Gastrocnemius medialis (tissue), 4 donors: ENCODE measurements around the gene LRRC75A.

Source experiments
- POLR2A ChIP-seq, 2 donors: fragments of 450-650 bp; IDR thresholded peaks; one replicate each; pipeline ENCODE4 v1.6.1; 2017; ENCODE audit warnings: antibody characterized with exemption in 2 of 2, mild to moderate bottlenecking in 2 of 2, moderate library complexity in 2 of 2
- TF ChIP-seq, protein P1 (sequence below), 5 experiments: fragments of 450-650 bp in 3 of 5; fragments of 200-600 bp in 2 of 5; sonication (generic) in 2 of 5; IDR thresholded peaks in 4 of 5; conservative IDR thresholded peaks in 1 of 5; 1 replicate in 4 of 5; 2 replicates in 1 of 5; pipeline ENCODE4 v1.5.1; 2016 to 2019; ENCODE audit warnings: antibody characterized with exemption in 5 of 5, mild to moderate bottlenecking in 3 of 5, moderate library complexity in 3 of 5

DNA sequence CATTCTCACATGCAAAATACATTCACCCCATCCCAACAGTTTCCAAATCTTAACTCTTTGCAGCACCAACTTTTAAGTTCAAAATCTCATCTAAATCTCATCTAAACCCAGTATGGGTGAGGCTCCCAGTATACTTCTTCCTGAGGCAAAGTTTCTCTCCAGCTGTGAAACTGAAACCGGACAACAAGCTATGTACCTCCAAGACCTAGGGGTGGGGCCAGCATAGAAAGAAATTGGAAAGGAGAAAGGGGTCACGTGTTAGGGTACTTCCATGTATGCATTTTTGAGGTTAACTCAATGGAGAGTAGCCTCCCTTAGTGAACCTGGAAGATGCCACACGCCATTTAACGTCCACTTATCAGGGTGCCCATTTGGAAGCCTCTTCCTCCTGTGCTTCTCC is 23.9 kb upstream of the LRRC75A start:
- no peak for TF ChIP-seq POLR2A (IDR thresholded peaks at IDR 0.05)
- TF ChIP-seq, protein P1, sequence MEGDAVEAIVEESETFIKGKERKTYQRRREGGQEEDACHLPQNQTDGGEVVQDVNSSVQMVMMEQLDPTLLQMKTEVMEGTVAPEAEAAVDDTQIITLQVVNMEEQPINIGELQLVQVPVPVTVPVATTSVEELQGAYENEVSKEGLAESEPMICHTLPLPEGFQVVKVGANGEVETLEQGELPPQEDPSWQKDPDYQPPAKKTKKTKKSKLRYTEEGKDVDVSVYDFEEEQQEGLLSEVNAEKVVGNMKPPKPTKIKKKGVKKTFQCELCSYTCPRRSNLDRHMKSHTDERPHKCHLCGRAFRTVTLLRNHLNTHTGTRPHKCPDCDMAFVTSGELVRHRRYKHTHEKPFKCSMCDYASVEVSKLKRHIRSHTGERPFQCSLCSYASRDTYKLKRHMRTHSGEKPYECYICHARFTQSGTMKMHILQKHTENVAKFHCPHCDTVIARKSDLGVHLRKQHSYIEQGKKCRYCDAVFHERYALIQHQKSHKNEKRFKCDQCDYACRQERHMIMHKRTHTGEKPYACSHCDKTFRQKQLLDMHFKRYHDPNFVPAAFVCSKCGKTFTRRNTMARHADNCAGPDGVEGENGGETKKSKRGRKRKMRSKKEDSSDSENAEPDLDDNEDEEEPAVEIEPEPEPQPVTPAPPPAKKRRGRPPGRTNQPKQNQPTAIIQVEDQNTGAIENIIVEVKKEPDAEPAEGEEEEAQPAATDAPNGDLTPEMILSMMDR (IDR thresholded peaks at IDR 0.05 in 4 of 5, conservative IDR thresholded peaks at IDR 0.05 in 1 of 5): no peak
